WERI-Rb-1 (cell line): Measurements from ENCODE around the gene WEE1.
A peak's percentile ranks its signal among the peaks of the same experiment; 100 is the strongest.
"Not testable (repeated sequence)": the region's sequence is repeated elsewhere in the genome, so short reads cannot be mapped to it uniquely, and the experiment has no call there.

Source experiments
- DNase-seq: peaks from one replicate; pipeline ENCODE4 v3.0.0-alpha.2; 2020
- H3K27ac ChIP-seq: fragments of 250-450 bp; sonication (Bioruptor Pico); 2 replicates; pipeline ENCODE4 v1.5.1; 2020; ENCODE audit warnings: mild to moderate bottlenecking, moderate library complexity
- H3K27me3 ChIP-seq: fragments of 250-450 bp; sonication (Bioruptor Pico); 2 replicates; pipeline ENCODE4 v1.5.1; 2021; ENCODE audit warnings: mild to moderate bottlenecking, low read depth, moderate library complexity; ENCODE audit not compliant: insufficient read depth, severe bottlenecking
- H3K36me3 ChIP-seq: fragments of 250-450 bp; sonication (Bioruptor Pico); 2 replicates; pipeline ENCODE4 v1.5.1; 2020; ENCODE audit warnings: mild to moderate bottlenecking, moderate library complexity
- H3K4me3 ChIP-seq: 2 replicates; pipeline ENCODE4 v1.5.1; 2011; ENCODE audit warnings: low read depth, mild to moderate bottlenecking, control low read depth, low read length
- H3K9me3 ChIP-seq: fragments of 250-450 bp; sonication (Bioruptor Pico); 2 replicates; pipeline ENCODE4 v1.5.1; 2021; ENCODE audit warnings: mild to moderate bottlenecking, moderate library complexity; ENCODE audit not compliant: severe bottlenecking
- CTCF ChIP-seq: IDR thresholded peaks from 2 replicates; pipeline ENCODE4 v1.5.1; 2011; ENCODE audit warnings: low read depth, mild to moderate bottlenecking, control low read depth, inconsistent platforms, low read length

The WEE1 gene

GRCh38 chr11:9533736-9534473, 39.6 kb upstream of the WEE1 start:
- H3K27ac ChIP-seq = no peak overlapping the region
- DNase-seq = no peak
- H3K9me3 ChIP-seq = no peaks in the 10 kb centered on the region
- H3K27me3 ChIP-seq = no peaks in the 10 kb centered on the region
- no peaks in the 10 kb centered on the region for H3K36me3 ChIP-seq
- no peak overlapping the region for H3K4me3 ChIP-seq
- TF ChIP-seq CTCF = no peak

- DNase-seq = peak; percentile 63
- H3K27ac ChIP-seq = no peak overlapping the region
- H3K9me3 ChIP-seq = no peaks in the 10 kb centered on the region
These were observed 38.2 kb upstream of the WEE1 start for GRCh38 chr11:9535189-9535781.

GRCh38 chr11:9538548-9538947, 34.9 kb upstream of the WEE1 start:
- no peak for TF ChIP-seq CTCF
- Histone ChIP-seq H3K27ac (no peak overlapping the region), H3K27me3 (no peaks in the 10 kb centered on the region), H3K9me3 (no peaks in the 10 kb centered on the region), H3K4me3 (no peak overlapping the region), H3K36me3 (no peaks in the 10 kb centered on the region)
- no peak for DNase-seq

More at GRCh38 chr11:9535189-9535781, 38.2 kb upstream of the WEE1 start:
- H3K36me3 ChIP-seq = no peaks in the 10 kb centered on the region
- H3K4me3 ChIP-seq = no peak overlapping the region
- peak; percentile 90 for TF ChIP-seq CTCF
- H3K27me3 ChIP-seq = no peaks in the 10 kb centered on the region

- not testable (repeated sequence) for DNase-seq, H3K36me3 ChIP-seq, H3K4me3 ChIP-seq
These were observed 24.3 kb upstream of the WEE1 start for GRCh38 chr11:9549216-9549615.

GRCh38 chr11:9550191-9550628, 23.3 kb upstream of the WEE1 start:
- no peak for TF ChIP-seq CTCF
- DNase-seq = no peak
- Histone ChIP-seq H3K4me3 (no peak overlapping the region), H3K27ac (no peak overlapping the region), H3K27me3 (no peaks in the 10 kb centered on the region), H3K36me3 (no peaks in the 10 kb centered on the region), H3K9me3 (no peaks in the 10 kb centered on the region)

More at GRCh38 chr11:9549216-9549615, 24.3 kb upstream of the WEE1 start:
- not testable (repeated sequence) for H3K27me3 ChIP-seq, H3K9me3 ChIP-seq, H3K27ac ChIP-seq

- no peak for DNase-seq
- Histone ChIP-seq H3K36me3 (no peaks in the 10 kb centered on the region), H3K9me3 (peaks cover 11% of the 10 kb centered on the region), H3K27me3 (no peaks in the 10 kb centered on the region), H3K4me3 (no peak overlapping the region), H3K27ac (no peak overlapping the region)
- TF ChIP-seq CTCF = no peak
These were observed 12.0 kb upstream of the WEE1 start for GRCh38 chr11:9561279-9561982.
